Islet of Langerhans (tissue), 1 donor: ENCODE measurements around the gene RNH1.
"Not testable (repeated sequence)": the region's sequence is repeated elsewhere in the genome, so short reads cannot be mapped to it uniquely, and the experiment has no call there.

Source experiments
- FAIRE-seq: peaks from one replicate; lab custom pipeline; 2011; peaks lifted over from hg19 to GRCh38; lab: Jason Lieb, UNC

Gene RNH1

DNA sequence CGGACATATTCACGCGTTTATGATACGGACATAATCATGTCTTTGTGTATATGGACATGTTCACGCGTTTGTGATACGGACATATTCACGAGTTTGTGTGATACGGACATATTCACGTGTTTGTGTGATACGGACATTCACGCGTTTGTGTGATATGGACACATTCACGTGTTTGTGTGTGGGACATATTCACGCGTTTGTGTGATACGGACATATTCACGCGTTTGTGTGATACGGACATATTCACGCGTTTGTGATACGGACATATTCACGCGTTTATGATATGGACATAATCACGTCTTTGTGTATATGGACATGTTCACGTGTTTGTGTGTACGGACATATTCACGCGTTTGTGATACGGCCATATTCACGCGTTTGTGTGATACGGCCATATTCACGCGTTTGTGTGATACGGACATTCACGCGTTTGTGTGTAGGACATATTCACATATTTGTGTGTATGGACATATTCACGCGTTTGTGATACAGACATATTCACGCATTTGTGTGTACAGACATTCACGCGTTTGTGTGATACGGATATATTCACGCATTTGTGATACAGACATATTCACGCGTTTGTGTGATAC lies 32.0 kb downstream of the RNH1 start:
- no peak for FAIRE-seq

DNA sequence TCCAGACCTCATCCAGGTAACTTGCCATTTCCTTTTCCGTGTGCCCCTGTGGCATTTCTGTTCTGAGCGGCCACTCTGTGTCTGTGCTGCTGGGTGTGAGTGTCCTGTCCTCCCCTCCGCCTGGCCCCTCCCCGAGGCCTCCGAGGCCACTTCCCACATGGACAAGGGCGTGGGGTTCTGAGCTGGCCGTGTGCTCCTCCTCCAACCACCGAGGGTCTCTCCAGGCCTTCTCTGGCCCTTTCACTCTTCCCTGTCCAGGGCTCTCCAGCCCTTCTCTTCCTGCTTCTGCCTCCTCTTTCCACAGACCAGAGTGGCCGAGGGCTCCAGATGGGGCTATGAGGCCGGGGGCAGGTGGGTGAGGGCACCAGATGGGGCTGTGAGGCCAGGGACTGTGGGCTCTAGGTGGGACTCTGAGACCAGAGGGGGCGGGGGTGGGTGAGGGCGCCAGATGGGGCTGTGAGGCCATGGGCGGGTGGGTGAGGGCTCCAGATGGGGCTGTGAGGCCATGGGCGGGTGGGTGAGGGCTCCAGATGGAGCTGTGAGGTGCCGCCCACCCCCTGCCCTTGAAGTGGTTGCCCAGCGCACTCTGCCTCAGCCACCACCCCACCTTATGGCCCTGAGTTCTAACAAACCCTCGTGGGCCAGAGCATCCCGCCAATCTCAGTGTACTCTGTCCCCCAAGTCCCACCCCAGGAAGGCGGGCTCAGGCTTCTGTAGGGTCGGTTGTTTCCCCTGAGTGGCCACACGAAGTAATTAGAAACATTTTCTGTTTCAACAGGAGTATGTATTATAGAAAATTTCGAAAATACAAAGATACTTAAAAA lies 32.9 kb downstream of the RNH1 start:
- FAIRE-seq, result no peak

DNA sequence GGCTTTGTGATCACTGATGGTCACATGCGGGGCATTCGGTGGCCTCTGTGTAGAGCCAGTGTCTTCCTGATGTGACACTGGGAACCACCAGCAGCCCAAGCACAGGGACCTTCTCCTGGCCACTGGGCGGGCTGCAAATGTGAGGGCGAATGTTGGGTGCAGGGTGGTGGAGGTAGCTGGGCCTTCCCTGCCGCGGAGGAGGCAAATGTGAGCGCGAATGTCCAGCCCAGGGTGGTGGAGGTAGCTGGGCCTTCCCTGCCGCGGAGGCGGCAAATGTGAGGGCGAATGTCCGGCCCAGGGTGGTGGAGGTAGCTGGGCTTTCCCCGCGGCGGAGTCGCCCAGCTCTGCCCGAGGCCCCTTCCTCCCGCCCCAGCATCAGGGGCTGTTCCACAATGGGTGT lies 33.6 kb downstream of the RNH1 start:
- FAIRE-seq, result no peak

DNA sequence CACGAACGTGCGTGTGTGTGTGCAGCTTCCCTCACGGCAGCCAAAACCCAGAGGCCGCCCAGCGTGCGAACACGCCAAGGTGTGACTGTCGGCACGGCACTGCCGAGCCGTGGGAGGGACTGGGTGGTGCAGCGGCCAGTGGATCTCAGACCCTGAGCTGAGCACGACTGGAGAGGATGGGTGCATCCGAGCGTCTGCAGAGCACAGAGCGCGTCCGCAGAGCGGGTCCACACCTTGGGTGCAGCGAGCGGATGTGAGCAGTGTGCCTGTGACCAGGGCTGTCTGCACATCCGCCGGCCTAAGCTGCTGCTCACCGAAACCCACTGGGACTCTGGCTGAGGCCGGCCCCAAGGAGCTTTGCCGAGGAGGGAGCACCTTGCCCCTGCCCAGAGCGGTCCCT lies 34.2 kb downstream of the RNH1 start:
- FAIRE-seq, result no peak

DNA sequence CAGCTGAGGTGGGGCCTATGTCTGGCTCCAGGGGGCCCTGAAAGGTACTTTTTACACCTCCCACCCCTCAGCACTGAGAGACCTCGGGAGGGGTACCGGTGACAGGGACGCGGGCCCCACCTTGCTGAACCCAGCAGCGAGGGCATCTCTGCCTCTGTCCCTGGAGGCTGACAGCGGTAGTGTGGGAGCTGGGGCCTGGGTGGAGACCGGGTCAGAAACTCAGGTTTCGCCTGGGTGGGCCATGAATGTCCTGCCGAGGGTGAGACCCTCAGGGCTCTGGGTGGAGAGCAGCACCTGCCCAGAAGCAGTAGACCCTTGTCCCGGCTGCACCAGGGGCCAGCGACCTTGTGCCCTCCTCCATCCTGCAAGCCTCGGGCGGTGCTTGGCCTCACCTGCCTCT lies 34.8 kb downstream of the RNH1 start:
- no peak for FAIRE-seq

DNA sequence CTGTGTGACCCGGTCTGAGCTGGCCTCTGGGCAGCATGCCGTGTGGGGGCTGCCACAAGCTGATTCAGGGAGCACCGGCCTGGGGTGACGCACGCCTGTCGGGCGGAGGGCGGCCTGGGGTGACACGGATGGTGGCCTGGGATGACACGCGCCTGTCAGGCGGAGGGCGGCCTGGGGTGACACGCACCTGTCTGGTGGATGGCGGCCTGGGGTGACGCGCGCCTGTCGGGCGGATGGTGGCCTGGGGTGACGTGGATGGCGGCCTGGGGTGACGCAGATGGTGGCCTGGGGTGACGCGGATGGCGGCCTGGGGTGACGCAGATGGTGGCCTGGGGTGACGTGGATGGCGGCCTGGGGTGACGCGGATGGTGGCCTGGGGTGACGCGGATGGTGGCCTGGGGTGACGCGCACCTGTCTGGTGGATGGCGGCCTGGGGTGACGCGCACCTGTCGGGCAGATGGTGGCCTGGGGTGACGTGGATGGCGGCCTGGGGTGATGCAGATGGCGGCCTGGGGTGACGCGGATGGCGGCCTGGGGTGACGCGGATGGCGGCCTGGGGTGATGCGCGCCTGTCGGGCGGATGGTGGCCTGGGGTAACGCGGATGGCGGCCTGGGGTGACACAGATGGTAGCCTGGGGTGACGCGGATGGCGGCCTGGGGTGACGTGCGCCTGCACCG lies 35.4 kb downstream of the RNH1 start:
- FAIRE-seq, result no peak

GRCh38 chr11:469684-470560 lies 37.1 kb downstream of the RNH1 start:
- FAIRE-seq, result peak; percentile 94

GRCh38 chr11:469026-469683 lies 37.9 kb downstream of the RNH1 start:
- not testable (repeated sequence) for FAIRE-seq

DNA sequence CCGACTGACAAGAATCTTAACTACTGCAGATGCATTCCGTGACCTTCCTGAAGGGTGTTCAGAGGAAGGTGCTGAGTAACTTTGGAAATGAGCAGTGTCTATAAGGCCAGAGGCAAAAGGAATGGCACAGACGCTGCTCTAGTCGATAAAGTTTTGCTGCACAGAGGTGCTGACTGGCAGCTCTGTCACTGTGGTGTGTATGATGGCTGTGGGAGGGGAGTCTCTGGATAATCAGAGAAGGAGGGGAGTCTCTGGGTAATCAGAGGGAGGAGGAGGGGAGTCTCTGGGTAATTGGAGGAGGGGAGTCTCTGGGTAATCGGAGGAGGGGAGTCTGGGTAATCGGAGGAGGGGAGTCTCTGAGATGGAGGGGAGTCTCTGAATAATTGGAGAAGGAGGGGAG lies 38.5 kb downstream of the RNH1 start:
- no peak for FAIRE-seq

DNA sequence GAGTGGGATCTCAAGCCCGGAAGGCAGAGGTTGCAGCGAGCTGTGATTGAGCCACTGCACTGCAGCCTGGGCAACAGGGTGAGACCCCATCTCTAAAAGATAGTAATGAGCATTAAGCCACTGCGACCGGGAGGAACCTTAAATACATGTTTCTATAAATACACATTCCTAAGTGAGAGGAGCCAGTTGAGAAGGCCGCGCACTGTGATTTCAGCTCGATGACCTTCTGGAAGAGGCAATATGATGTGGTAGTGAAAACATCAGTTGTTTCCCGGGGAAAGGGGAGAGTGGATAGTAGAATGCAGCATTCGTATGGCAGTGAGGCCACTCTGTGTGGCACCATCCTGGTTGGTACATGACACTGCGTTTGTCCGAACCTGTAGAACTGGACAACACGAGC lies 39.0 kb downstream of the RNH1 start:
- FAIRE-seq, result no peak

- FAIRE-seq, result no peak
Measured at GRCh38 chr11:465896-466530, 41.0 kb downstream of the RNH1 start.

GRCh38 chr11:464316-464715 lies 42.7 kb downstream of the RNH1 start:
- no peak for FAIRE-seq

DNA sequence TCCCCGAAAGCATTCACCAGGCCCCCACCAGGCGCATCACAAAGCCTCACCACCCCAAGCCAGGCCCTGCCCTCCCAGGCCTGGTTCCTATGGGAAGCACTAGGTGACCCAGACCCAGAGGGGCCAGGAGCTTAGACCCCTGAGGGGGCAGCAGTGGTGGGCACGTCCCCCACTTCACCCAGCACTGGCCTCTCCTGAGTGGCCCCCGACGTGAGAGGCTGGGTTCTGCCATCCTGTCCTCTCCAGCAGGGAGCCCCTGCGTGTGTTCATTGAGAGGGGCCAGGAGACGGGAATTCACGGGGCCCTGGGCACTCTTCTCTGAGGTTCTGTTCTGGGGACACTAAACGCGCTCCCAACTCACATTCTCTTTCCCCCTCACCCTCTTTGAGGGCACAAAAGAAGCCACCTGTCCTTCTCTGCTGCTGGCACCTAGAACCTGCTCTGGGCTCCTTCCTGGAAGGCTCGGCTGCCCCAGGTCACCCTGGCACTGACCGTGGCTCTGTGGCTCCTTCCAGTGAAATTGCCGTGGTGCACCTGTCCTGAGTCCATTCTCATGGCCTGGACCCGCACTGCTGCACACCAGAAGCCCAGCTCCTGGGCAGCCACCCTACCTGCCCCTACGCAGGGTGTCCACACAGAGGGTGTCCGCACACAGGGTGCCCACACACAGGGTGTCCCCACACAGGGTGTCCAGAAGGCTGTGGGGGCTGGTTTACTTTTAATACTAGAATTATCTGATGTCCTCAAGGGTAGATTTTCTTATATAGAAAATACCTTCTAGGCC lies 44.7 kb downstream of the RNH1 start:
- FAIRE-seq, result no peak

- no peak for FAIRE-seq
Measured at GRCh38 chr11:461626-462025, 45.4 kb downstream of the RNH1 start.

DNA sequence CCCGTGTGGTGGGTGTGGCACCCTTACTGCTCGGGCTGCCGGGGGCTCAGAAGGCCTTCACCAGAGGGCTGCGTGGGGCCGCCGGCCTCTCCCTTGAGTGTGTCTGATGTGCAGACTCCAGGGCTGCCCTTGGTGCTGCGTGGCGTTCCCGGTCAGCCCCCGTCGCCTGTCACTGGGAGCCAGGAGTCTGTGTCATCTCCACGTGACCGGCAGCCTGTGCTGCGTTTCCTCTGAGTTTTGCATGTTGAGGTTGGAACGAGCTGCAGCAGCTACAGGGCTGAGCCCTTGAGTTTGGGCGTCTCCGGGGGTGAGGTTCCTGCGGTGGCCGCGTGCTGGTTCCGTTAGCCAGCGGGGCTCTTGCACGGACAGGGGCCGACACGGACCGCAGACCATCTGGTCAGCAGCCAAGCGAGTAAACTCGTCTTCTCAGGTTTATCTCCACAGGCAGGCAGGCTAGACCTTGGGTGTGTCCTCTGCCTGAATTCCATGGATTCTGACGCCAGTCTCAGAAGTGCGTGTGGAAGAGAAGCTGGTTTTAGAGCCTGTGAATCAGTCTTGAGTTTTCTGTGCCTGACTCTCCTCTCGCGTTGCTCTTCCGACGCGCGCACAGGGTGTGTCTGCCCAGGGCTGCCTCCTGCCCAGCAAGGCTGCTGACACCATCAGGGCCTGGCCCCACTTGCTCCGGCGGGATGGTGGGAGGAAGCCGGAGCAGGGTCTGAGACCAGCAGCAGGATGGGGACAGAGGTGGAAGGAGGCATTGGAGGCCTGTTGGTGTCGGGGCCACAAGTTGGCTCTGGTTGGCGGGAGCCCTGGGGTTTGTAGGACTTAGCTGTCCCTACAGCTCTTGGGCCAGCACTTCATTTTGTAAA lies 46.5 kb downstream of the RNH1 start:
- FAIRE-seq, result no peak

DNA sequence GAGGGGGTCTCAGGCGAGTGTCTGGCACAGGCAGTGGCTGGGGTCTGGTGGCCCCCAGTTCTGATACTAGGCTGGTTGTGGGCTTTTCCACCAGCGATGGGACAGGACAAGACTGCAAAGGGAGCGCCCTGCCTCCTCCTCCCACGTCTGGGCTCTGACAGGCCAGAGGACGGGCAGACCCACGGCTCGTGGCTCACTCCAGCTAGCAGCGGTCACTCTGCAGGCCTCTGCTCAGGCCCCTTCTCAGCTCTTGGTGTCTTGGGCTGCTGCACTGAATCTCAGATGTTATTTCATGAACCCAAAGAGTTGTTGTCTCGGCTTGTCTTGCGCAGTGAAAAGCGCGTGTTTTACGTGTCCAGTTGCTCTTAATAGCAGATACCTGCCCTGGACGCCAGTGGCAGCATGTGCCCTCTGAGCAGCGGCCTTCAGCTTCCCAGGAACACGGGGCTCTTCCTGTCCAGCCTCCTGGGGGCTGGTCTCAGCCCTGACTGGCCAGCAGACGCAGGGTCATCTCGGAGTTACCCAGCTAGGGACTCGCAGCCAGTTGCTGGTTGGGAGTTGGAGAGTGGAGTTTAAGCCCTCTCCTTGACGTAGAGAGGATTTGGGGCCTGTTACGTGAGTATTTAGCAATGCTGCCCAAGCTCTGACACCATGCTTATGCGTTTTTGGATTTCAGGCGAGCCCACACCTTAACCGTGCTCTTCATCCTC lies 47.4 kb downstream of the RNH1 start:
- FAIRE-seq, result no peak

GRCh38 chr11:457111-457760 lies 49.8 kb downstream of the RNH1 start:
- FAIRE-seq, result no peak

GRCh38 chr11:456533-456932 lies 50.5 kb downstream of the RNH1 start:
- no peak for FAIRE-seq
